Mucosa of descending colon (tissue), 3 donors: ENCODE data around the gene CANT1. TPM values are rescaled to one million over a fixed set of nuclear protein-coding genes. Genes with fewer than 3 reads are reported as not detected.
"Not testable (repeated sequence)": the region's sequence is repeated elsewhere in the genome, so short reads cannot be mapped to it uniquely, and the experiment has no call there.

Experiments
- ATAC-seq: fragments of 200-7000 bp; cut with Tn5 transposase; one replicate; pipeline ENCODE4 v1.9.1; 2020; ENCODE audit warnings: mild to moderate bottlenecking, moderate library complexity
- DNase-seq, 3 donors: peaks; one replicate each; pipeline ENCODE4 v3.0.0-alpha.2; 2020
- H3K36me3 ChIP-seq: fragments of 200-600 bp; one replicate; pipeline ENCODE4 v1.8.0; 2021; ENCODE audit warnings: low read depth, mild to moderate bottlenecking
- H3K4me1 ChIP-seq: fragments of 200-600 bp; one replicate; pipeline ENCODE4 v1.8.0; 2021; ENCODE audit warnings: low read depth, mild to moderate bottlenecking
- H3K4me3 ChIP-seq: fragments of 200-600 bp; one replicate; pipeline ENCODE4 v1.8.0; 2021; ENCODE audit warnings: mild to moderate bottlenecking
- H3K9me3 ChIP-seq: fragments of 200-600 bp; one replicate; pipeline ENCODE4 v1.8.0; 2021; ENCODE audit warnings: mild to moderate bottlenecking
- CTCF ChIP-seq: fragments of 200-600 bp; IDR thresholded peaks from one replicate; pipeline ENCODE4 v1.8.0; 2022; ENCODE audit warnings: antibody characterized with exemption, mild to moderate bottlenecking
- intact Hi-C, 2 donors: fragments of 100-400 bp; cut with DNase I in 1 of 2; cut with micrococcal nuclease in 1 of 2; formaldehyde crosslinking; loops; one replicate each; pipeline versions ENCODE4 v1.11.0 to v1.11.1; 2022; cut with DNase I, micrococcal nuclease
- total RNA-seq, 3 donors: library from RNA; stranded (reverse); fragmentation: NEBNext Ultra II Directional in 2 of 3; extraction: Animal tissue kit (Norgen Biotek cat#: 25700) in 2 of 3; gene quantifications; one replicate each; pipeline versions ENCODE4 v1.2.1 to v1.2.4, GENCODE V29; 2021 to 2023
- donor health status: DM: no; HTN: no; CAD: no; lungs with moderate emphysema.
- donor health status: DM: no; HTN: no; CAD: no.
- donor health status: DM: no; HTN: yes; CAD: no.

The CANT1 gene
- total RNA-seq, 3 donors from 2014 or later: 159 to 376 (median 242) TPM

GRCh38 chr17:79033741-79034501 is 24.4 kb upstream of the CANT1 start:
- H3K4me3 ChIP-seq: no peak overlapping the region
- DNase-seq (peak in 1 of 3 donors; percentile 61), ATAC-seq (peak; percentile 74)
- intact Hi-C loops: no loop called here
- peaks cover 4% of the 10 kb centered on the region for H3K4me1 ChIP-seq
- no peak for TF ChIP-seq CTCF
- no peaks in the 10 kb centered on the region for H3K36me3 ChIP-seq
- H3K9me3 ChIP-seq: no peaks in the 10 kb centered on the region

GRCh38 chr17:79033046-79033616 is 23.6 kb upstream of the CANT1 start:
- H3K4me1 ChIP-seq: peaks cover 6% of the 10 kb centered on the region
- intact Hi-C loops: no loop called here
- no peak for ATAC-seq
- H3K9me3 ChIP-seq: no peaks in the 10 kb centered on the region
- H3K4me3 ChIP-seq: no peak overlapping the region
- H3K36me3 ChIP-seq: no peaks in the 10 kb centered on the region
- TF ChIP-seq CTCF: no peak
- no peak for DNase-seq

GRCh38 chr17:79031996-79032875 is 22.7 kb upstream of the CANT1 start:
- Histone ChIP-seq H3K4me1 (peaks cover 15% of the 10 kb centered on the region), H3K4me3 (no peak overlapping the region), H3K9me3 (no peaks in the 10 kb centered on the region), H3K36me3 (no peaks in the 10 kb centered on the region)
- no peak for DNase-seq
- ATAC-seq: no peak
- intact Hi-C loops: no loop called here
- TF ChIP-seq CTCF: no peak

GRCh38 chr17:79030636-79031035 is 21.1 kb upstream of the CANT1 start:
- DNase-seq: not testable (repeated sequence)

GRCh38 chr17:79029327-79030009 is 19.9 kb upstream of the CANT1 start:
- DNase-seq: no peak
- intact Hi-C loops: no loop called here

More at GRCh38 chr17:79030636-79031035, 21.1 kb upstream of the CANT1 start:
- H3K36me3 ChIP-seq, ATAC-seq, intact Hi-C loops, H3K9me3 ChIP-seq, H3K4me3 ChIP-seq: not testable (repeated sequence)
- H3K4me1 ChIP-seq: peaks cover 29% of the 10 kb centered on the region

More at GRCh38 chr17:79029327-79030009, 19.9 kb upstream of the CANT1 start:
- no peak for ATAC-seq
- H3K9me3 ChIP-seq: no peaks in the 10 kb centered on the region
- H3K36me3 ChIP-seq: no peaks in the 10 kb centered on the region
- H3K4me3 ChIP-seq: no peak overlapping the region
- no peak for TF ChIP-seq CTCF
- peaks cover 40% of the 10 kb centered on the region for H3K4me1 ChIP-seq
